HEK293 (cell line): ENCODE measurements around the gene TREH.

Experiments
- BCL11B ChIP-seq: fragments of 450-650 bp; formaldehyde crosslinking; IDR thresholded peaks from 2 replicates; pipeline ENCODE4 v1.5.1; 2016; ENCODE audit warnings: low read depth, missing biosample characterization, missing genetic modification characterization
- GLI2 ChIP-seq: fragments of 450-650 bp; formaldehyde crosslinking; IDR thresholded peaks from 2 replicates; pipeline ENCODE4; 2017; ENCODE audit warnings: missing biosample characterization, missing genetic modification characterization, low read depth, borderline replicate concordance
- GLIS2 ChIP-seq: fragments of 450-650 bp; formaldehyde crosslinking; IDR thresholded peaks from 2 replicates; pipeline ENCODE4 v1.5.1; 2016; ENCODE audit warnings: missing biosample characterization, missing genetic modification characterization
- HOXD13 ChIP-seq: sonication (generic); formaldehyde crosslinking; IDR thresholded peaks from 2 replicates; pipeline ENCODE4 v1.8.0; 2022; ENCODE audit warnings: missing genetic modification reagents, borderline replicate concordance
- OSR2 ChIP-seq: fragments of 450-650 bp; formaldehyde crosslinking; IDR thresholded peaks from 2 replicates; pipeline ENCODE4 v1.5.1; 2016; ENCODE audit warnings: missing biosample characterization, missing genetic modification characterization
- PRDM4 ChIP-seq: fragments of 450-650 bp; formaldehyde crosslinking; IDR thresholded peaks from 2 replicates; pipeline ENCODE4 v1.5.1; 2017; ENCODE audit warnings: missing biosample characterization, missing genetic modification characterization
- REPIN1 ChIP-seq: fragments of 450-650 bp; formaldehyde crosslinking; IDR thresholded peaks from 2 replicates; pipeline ENCODE4 v1.5.1; 2017; ENCODE audit warnings: missing biosample characterization, missing genetic modification characterization, low read depth
- SP3 ChIP-seq: fragments of 450-650 bp; formaldehyde crosslinking; IDR thresholded peaks from 2 replicates; pipeline ENCODE4 v1.5.1; 2016; ENCODE audit warnings: missing biosample characterization, missing genetic modification characterization
- ZBTB44 ChIP-seq: fragments of 450-650 bp; IDR thresholded peaks from 2 replicates; pipeline ENCODE4 v1.5.1; 2018; ENCODE audit warnings: missing biosample characterization, mild to moderate bottlenecking, missing genetic modification characterization
- ZEB2 ChIP-seq: fragments of 450-650 bp; formaldehyde crosslinking; IDR thresholded peaks from 2 replicates; pipeline ENCODE4 v1.5.1; 2016; ENCODE audit warnings: missing biosample characterization, missing genetic modification characterization
- ZFHX2 ChIP-seq: fragments of 450-650 bp; formaldehyde crosslinking; conservative IDR thresholded peaks from 2 replicates; pipeline ENCODE4 v1.5.1; 2016; ENCODE audit warnings: missing biosample characterization, missing genetic modification characterization
- ZFP3 ChIP-seq: fragments of 450-650 bp; formaldehyde crosslinking; IDR thresholded peaks from 2 replicates; pipeline ENCODE4 v1.5.1; 2016; ENCODE audit warnings: low read depth, missing biosample characterization, missing genetic modification characterization
- ZFP41 ChIP-seq: fragments of 450-650 bp; formaldehyde crosslinking; IDR thresholded peaks from 2 replicates; pipeline ENCODE4 v1.5.1; 2016; ENCODE audit warnings: missing biosample characterization, missing genetic modification characterization, borderline replicate concordance
- ZNF138 ChIP-seq: fragments of 450-650 bp; formaldehyde crosslinking; IDR thresholded peaks from 2 replicates; pipeline ENCODE4 v1.5.1; 2016; ENCODE audit warnings: missing biosample characterization, missing genetic modification characterization, borderline replicate concordance
- ZNF157 ChIP-seq: fragments of 450-650 bp; formaldehyde crosslinking; IDR thresholded peaks from 2 replicates; pipeline ENCODE4 v1.5.1; 2016; ENCODE audit warnings: missing biosample characterization, missing genetic modification characterization
- ZNF214 ChIP-seq: fragments of 450-650 bp; formaldehyde crosslinking; IDR thresholded peaks from 2 replicates; pipeline ENCODE4 v1.5.1; 2017; ENCODE audit warnings: missing biosample characterization, mild to moderate bottlenecking, missing genetic modification characterization, borderline replicate concordance
- ZNF223 ChIP-seq: fragments of 450-650 bp; formaldehyde crosslinking; IDR thresholded peaks from 2 replicates; pipeline ENCODE4 v1.5.1; 2016; ENCODE audit warnings: missing biosample characterization, missing genetic modification characterization
- ZNF274 ChIP-seq, 2 experiments: fragments of 200-500 bp in 1 of 2; fragments of 450-650 bp in 1 of 2; sonication (Bioruptor generic) in 1 of 2; formaldehyde crosslinking in 1 of 2; IDR thresholded peaks; 2 replicates each; pipeline versions ENCODE4 v1.5.1 to v1.6.1; 2014 to 2016; ENCODE audit warnings: borderline replicate concordance in 1 of 2, inconsistent platforms in 1 of 2, low read length in 1 of 2, missing biosample characterization in 1 of 2, missing genetic modification characterization in 1 of 2
- ZNF280D ChIP-seq: fragments of 450-650 bp; formaldehyde crosslinking; IDR thresholded peaks from 2 replicates; pipeline ENCODE4 v1.5.1; 2016; ENCODE audit warnings: missing biosample characterization, missing genetic modification characterization
- ZNF433 ChIP-seq: fragments of 450-650 bp; formaldehyde crosslinking; IDR thresholded peaks from 2 replicates; pipeline ENCODE4 v1.5.1; 2016; ENCODE audit warnings: missing biosample characterization, missing genetic modification characterization, low read depth
- ZNF449 ChIP-seq: fragments of 450-650 bp; formaldehyde crosslinking; IDR thresholded peaks from 2 replicates; pipeline ENCODE4 v1.5.1; 2017; ENCODE audit warnings: missing biosample characterization, mild to moderate bottlenecking, missing genetic modification characterization, moderate library complexity
- ZNF555 ChIP-seq: fragments of 450-650 bp; formaldehyde crosslinking; conservative IDR thresholded peaks from 2 replicates; pipeline ENCODE4 v1.5.1; 2017; ENCODE audit warnings: missing biosample characterization, mild to moderate bottlenecking, missing genetic modification characterization, inconsistent platforms
- ZNF571 ChIP-seq: fragments of 450-650 bp; formaldehyde crosslinking; IDR thresholded peaks from 2 replicates; pipeline ENCODE4 v1.5.0; 2017; ENCODE audit warnings: missing biosample characterization, missing genetic modification characterization
- ZNF600 ChIP-seq: fragments of 450-650 bp; formaldehyde crosslinking; IDR thresholded peaks from 2 replicates; pipeline ENCODE4 v1.5.1; 2016; ENCODE audit warnings: missing biosample characterization, missing genetic modification characterization
- ZNF639 ChIP-seq: fragments of 450-650 bp; formaldehyde crosslinking; IDR thresholded peaks from 2 replicates; pipeline ENCODE4 v1.5.1; 2016; ENCODE audit warnings: missing biosample characterization, missing genetic modification characterization
- ZNF654 ChIP-seq: fragments of 450-650 bp; formaldehyde crosslinking; IDR thresholded peaks from 2 replicates; pipeline ENCODE4 v1.5.1; 2016; ENCODE audit warnings: low read depth, missing biosample characterization, missing genetic modification characterization
- ZNF670 ChIP-seq: fragments of 450-650 bp; formaldehyde crosslinking; IDR thresholded peaks from 2 replicates; pipeline ENCODE4 v1.5.1; 2016; ENCODE audit warnings: missing biosample characterization, missing genetic modification characterization, low read depth
- ZNF837 ChIP-seq: fragments of 450-650 bp; formaldehyde crosslinking; IDR thresholded peaks from 2 replicates; pipeline ENCODE4 v1.5.1; 2016; ENCODE audit warnings: missing biosample characterization, missing genetic modification characterization

TREH gene

GRCh38 chr11:118610773-118611432, 68.5 kb downstream of the TREH start (continued):
- no peak for TF ChIP-seq ZNF223 (tag by site-specific recombination)
- TF ChIP-seq ZNF433 (tag by site-specific recombination), result no peak
- no peak for TF ChIP-seq PRDM4
- TF ChIP-seq GLIS2 (tag by site-specific recombination), result no peak
- TF ChIP-seq ZFP3 (tag by site-specific recombination), result no peak
- no peak for TF ChIP-seq OSR2 (tag by site-specific recombination)
- peak; percentile 67 for TF ChIP-seq ZEB2 (tag by site-specific recombination)
- TF ChIP-seq ZNF555 (tag by site-specific recombination), result no peak
- peak; percentile 54; the same call in 1 of the 2 replicates for TF ChIP-seq ZNF449 (tag by site-specific recombination)
- TF ChIP-seq ZBTB44 (tag by site-specific recombination), result no peak
- TF ChIP-seq ZFHX2 (tag by site-specific recombination), result no peak; the same call in 1 of the 2 replicates
- TF ChIP-seq HOXD13 (CRISPR knock-in tag), result no peak
- no peak for TF ChIP-seq ZNF274 (IDR thresholded peaks at IDR 0.05; ENCODE audit: low read length)
- TF ChIP-seq ZNF274 (tag by site-specific recombination; IDR thresholded peaks at IDR 0.05; ENCODE audit: borderline replicate concordance), result no peak
- TF ChIP-seq GLI2, result no peak
- 0 out of 2 replicates have a peak, but pooled peaks have one; percentile 50 for TF ChIP-seq BCL11B (tag by site-specific recombination)
- no peak for TF ChIP-seq ZNF571 (tag by site-specific recombination)
- TF ChIP-seq ZNF600 (tag by site-specific recombination), result peak; percentile 83
- no peak for TF ChIP-seq ZNF214 (tag by site-specific recombination)
- no peak for TF ChIP-seq ZNF639 (tag by site-specific recombination)
- TF ChIP-seq ZFP41 (tag by site-specific recombination), result no peak
- TF ChIP-seq ZNF837 (tag by site-specific recombination), result no peak
- TF ChIP-seq ZNF157 (tag by site-specific recombination), result no peak
- TF ChIP-seq ZNF138 (tag by site-specific recombination), result no peak
- TF ChIP-seq ZNF654 (tag by site-specific recombination), result peak; percentile 34
- no peak for TF ChIP-seq SP3 (tag by site-specific recombination)
- no peak for TF ChIP-seq ZNF280D
- no peak for TF ChIP-seq ZNF670 (tag by site-specific recombination)
- no peak for TF ChIP-seq REPIN1
